H1 (cell line): Measurements from ENCODE around the gene CDCA3. TPM values are rescaled to one million over a fixed set of nuclear protein-coding genes. Genes with fewer than 3 reads are reported as not detected.
A peak's percentile ranks its signal among the peaks of the same experiment; 100 is the strongest.

Source experiments
- CBX8 ChIP-seq: fragments of 300-800, 300-1000 bp; sonication (generic); IDR thresholded peaks from 2 replicates; pipeline ENCODE4 v1.7.1; 2016; ENCODE audit warnings: low read depth, low read length, borderline replicate concordance
- CEBPB ChIP-seq: IDR thresholded peaks from 2 replicates; pipeline ENCODE4 v1.6.1; 2012; ENCODE audit warnings: low read depth, low read length
- GTF2F1 ChIP-seq: IDR thresholded peaks from 2 replicates; pipeline ENCODE4 v1.6.1; 2012; ENCODE audit warnings: low read depth, low read length, improper control_type of control experiment, borderline replicate concordance
- RFX5 ChIP-seq: IDR thresholded peaks from 2 replicates; pipeline ENCODE4 v1.6.1; 2011; ENCODE audit warnings: low read depth, low read length, improper control_type of control experiment, borderline replicate concordance
- RNF2 ChIP-seq: fragments of 200-900, 300-1000 bp; sonication (generic); IDR thresholded peaks from 2 replicates; pipeline ENCODE4 v1.7.1; 2016; ENCODE audit warnings: borderline replicate concordance, low read depth, mild to moderate bottlenecking, antibody characterized with exemption, low read length; ENCODE audit not compliant: poor library complexity, severe bottlenecking; ENCODE audit errors: missing control alignments
- TAF7 ChIP-seq: optimal IDR thresholded peaks from 2 replicates; pipeline ENCODE3; 2011; ENCODE audit warnings: low read depth, mild to moderate bottlenecking, inconsistent platforms, low read length, moderate library complexity, borderline replicate concordance
- polyA plus RNA-seq, 7 experiments: library from polyadenylated mRNA; depleted of rRNA in 3 of 7; stranded (reverse) in 5 of 7; unstranded in 2 of 7; fragments of >200 nt in 5 of 7; fragments of 200-250 nt in 2 of 7; gene quantifications; 1 replicate in 5 of 7; 2 replicates in 1 of 7; 4 replicates in 1 of 7; pipeline versions ENCODE4 v1.2.1 to v1.2.3, GENCODE V29; 2011 to 2013; ENCODE audit warnings: missing spikeins in 2 of 7, mixed read lengths in 2 of 7
- total RNA-seq: library from RNA; stranded (reverse); fragmentation: NEBNext Ultra II Directional; extraction: Animal tissue kit (Norgen Biotek cat#: 25700); gene quantifications from 2 replicates; pipeline ENCODE4 v1.2.1, GENCODE V29; 2021
- TF ChIP-seq, protein P1 (sequence below): fragments of 300-600 bp; sonication (generic); IDR thresholded peaks from 2 replicates; pipeline ENCODE4 v1.7.1; 2012; ENCODE audit warnings: low read length, moderate library complexity, mild to moderate bottlenecking, inconsistent platforms; ENCODE audit not compliant: insufficient replicate concordance
- TF ChIP-seq, protein P2 (sequence below): IDR thresholded peaks from 2 replicates; pipeline ENCODE4 v1.6.1; 2012; ENCODE audit warnings: inconsistent platforms

CDCA3 gene
- total and polyA plus RNA-seq, 2 of the 8 experiments (the other 6 are each of a cell fraction or from before 2014, with no cell fraction given) = 47.7 to 71.2 TPM

DNA sequence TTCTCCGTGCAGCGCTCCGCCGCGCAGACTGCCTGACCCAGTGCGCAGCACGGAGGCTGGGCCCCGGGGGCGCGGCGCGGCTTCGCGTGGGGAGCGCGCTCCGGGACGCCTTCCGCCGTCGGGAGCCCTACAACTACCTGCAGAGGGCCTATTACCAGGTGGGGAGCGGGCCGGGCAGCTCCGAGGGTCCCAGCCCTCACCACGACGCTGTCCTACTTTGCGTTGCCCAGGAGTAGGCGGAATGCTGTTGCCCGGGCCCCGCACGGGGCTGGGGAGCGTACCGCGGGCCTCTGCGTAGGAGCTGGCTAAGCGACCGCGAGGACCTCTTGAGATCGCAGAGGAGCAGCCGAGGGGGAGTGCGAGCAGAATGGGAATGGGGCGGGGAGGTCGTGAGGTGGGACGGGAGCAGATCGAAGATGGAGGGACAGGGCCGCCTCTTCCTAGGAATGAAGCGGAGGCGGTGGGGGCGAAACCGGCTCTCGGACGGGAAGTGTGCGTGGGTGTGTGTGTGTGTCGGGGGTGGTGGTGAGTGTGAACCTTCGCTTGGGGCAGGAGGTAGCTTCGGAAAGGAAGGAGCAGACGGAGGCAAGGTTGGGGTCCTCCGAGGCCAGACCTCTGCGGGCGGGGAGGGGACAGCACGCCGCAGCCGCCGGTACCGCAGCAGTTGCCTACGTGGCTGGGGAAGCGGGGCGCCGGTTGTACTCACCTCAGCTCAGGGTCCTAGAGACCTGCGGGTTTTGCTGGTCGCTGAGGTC, 22.1 kb downstream of the CDCA3 start (continued):
- peak; percentile 35 for TF ChIP-seq RNF2
- TF ChIP-seq, protein P1, sequence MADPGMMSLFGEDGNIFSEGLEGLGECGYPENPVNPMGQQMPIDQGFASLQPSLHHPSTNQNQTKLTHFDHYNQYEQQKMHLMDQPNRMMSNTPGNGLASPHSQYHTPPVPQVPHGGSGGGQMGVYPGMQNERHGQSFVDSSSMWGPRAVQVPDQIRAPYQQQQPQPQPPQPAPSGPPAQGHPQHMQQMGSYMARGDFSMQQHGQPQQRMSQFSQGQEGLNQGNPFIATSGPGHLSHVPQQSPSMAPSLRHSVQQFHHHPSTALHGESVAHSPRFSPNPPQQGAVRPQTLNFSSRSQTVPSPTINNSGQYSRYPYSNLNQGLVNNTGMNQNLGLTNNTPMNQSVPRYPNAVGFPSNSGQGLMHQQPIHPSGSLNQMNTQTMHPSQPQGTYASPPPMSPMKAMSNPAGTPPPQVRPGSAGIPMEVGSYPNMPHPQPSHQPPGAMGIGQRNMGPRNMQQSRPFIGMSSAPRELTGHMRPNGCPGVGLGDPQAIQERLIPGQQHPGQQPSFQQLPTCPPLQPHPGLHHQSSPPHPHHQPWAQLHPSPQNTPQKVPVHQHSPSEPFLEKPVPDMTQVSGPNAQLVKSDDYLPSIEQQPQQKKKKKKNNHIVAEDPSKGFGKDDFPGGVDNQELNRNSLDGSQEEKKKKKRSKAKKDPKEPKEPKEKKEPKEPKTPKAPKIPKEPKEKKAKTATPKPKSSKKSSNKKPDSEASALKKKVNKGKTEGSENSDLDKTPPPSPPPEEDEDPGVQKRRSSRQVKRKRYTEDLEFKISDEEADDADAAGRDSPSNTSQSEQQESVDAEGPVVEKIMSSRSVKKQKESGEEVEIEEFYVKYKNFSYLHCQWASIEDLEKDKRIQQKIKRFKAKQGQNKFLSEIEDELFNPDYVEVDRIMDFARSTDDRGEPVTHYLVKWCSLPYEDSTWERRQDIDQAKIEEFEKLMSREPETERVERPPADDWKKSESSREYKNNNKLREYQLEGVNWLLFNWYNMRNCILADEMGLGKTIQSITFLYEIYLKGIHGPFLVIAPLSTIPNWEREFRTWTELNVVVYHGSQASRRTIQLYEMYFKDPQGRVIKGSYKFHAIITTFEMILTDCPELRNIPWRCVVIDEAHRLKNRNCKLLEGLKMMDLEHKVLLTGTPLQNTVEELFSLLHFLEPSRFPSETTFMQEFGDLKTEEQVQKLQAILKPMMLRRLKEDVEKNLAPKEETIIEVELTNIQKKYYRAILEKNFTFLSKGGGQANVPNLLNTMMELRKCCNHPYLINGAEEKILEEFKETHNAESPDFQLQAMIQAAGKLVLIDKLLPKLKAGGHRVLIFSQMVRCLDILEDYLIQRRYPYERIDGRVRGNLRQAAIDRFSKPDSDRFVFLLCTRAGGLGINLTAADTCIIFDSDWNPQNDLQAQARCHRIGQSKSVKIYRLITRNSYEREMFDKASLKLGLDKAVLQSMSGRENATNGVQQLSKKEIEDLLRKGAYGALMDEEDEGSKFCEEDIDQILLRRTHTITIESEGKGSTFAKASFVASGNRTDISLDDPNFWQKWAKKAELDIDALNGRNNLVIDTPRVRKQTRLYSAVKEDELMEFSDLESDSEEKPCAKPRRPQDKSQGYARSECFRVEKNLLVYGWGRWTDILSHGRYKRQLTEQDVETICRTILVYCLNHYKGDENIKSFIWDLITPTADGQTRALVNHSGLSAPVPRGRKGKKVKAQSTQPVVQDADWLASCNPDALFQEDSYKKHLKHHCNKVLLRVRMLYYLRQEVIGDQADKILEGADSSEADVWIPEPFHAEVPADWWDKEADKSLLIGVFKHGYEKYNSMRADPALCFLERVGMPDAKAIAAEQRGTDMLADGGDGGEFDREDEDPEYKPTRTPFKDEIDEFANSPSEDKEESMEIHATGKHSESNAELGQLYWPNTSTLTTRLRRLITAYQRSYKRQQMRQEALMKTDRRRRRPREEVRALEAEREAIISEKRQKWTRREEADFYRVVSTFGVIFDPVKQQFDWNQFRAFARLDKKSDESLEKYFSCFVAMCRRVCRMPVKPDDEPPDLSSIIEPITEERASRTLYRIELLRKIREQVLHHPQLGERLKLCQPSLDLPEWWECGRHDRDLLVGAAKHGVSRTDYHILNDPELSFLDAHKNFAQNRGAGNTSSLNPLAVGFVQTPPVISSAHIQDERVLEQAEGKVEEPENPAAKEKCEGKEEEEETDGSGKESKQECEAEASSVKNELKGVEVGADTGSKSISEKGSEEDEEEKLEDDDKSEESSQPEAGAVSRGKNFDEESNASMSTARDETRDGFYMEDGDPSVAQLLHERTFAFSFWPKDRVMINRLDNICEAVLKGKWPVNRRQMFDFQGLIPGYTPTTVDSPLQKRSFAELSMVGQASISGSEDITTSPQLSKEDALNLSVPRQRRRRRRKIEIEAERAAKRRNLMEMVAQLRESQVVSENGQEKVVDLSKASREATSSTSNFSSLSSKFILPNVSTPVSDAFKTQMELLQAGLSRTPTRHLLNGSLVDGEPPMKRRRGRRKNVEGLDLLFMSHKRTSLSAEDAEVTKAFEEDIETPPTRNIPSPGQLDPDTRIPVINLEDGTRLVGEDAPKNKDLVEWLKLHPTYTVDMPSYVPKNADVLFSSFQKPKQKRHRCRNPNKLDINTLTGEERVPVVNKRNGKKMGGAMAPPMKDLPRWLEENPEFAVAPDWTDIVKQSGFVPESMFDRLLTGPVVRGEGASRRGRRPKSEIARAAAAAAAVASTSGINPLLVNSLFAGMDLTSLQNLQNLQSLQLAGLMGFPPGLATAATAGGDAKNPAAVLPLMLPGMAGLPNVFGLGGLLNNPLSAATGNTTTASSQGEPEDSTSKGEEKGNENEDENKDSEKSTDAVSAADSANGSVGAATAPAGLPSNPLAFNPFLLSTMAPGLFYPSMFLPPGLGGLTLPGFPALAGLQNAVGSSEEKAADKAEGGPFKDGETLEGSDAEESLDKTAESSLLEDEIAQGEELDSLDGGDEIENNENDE = no peak
- no peak for TF ChIP-seq CEBPB
- TF ChIP-seq RFX5 = no peak
- TF ChIP-seq, protein P2, sequence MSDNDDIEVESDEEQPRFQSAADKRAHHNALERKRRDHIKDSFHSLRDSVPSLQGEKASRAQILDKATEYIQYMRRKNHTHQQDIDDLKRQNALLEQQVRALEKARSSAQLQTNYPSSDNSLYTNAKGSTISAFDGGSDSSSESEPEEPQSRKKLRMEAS = peak; percentile 62; the same call in 1 of the 2 replicates
- no peak for TF ChIP-seq GTF2F1
- TF ChIP-seq TAF7 = no peak
- TF ChIP-seq CBX8 = no peak
